GM18951 (cell line): ENCODE results near the gene USP11.
A peak's percentile ranks its signal among the peaks of the same experiment; 100 is the strongest.

Experiments
- POLR2A ChIP-seq: IDR thresholded peaks from 4 replicates; pipeline ENCODE4 v1.6.1; 2011; ENCODE audit warnings: mild to moderate bottlenecking; ENCODE audit not compliant: insufficient read length, insufficient read depth; ENCODE audit errors: extremely low read depth
- in situ Hi-C: fragments of 300-500 bp; cut with MboI; formaldehyde crosslinking; loops from one replicate; pipeline ENCODE4 v1.12.0; 2022; ENCODE audit warnings: low sequenced_read_pairs, mixed read lengths, inconsistent platforms; ENCODE audit not compliant: unreplicated experiment

Gene USP11

DNA sequence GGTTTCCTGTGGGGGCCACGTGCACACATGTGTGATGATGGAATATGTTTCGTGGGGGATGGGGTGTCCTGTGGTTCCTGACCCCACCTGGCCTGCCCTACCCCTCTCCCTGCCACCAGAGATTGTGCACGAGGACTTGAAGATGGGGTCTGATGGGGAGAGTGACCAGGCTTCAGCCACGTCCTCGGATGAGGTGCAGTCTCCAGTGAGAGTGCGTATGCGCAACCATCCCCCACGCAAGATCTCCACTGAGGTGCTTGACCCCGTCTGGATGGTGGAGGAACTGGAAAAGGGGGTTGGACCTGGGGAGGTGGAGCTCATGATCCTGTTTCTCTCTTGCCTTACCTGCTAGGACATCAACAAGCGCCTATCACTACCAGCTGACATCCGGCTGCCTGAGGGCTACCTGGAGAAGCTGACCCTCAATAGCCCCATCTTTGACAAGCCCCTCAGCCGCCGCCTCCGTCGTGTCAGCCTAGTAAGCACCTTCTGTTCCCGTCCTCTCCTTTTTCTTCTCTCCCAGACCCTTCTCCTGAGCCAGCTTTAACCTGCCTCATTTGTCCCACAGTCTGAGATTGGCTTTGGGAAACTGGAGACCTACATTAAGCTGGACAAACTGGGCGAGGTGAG lies 8.4 kb upstream of the USP11 start:
- in situ Hi-C loops, result no loop called here
- no peak for TF ChIP-seq POLR2A

GRCh38 chrX:47224896-47225290 lies 7.9 kb upstream of the USP11 start:
- in situ Hi-C loops, result no loop called here

DNA sequence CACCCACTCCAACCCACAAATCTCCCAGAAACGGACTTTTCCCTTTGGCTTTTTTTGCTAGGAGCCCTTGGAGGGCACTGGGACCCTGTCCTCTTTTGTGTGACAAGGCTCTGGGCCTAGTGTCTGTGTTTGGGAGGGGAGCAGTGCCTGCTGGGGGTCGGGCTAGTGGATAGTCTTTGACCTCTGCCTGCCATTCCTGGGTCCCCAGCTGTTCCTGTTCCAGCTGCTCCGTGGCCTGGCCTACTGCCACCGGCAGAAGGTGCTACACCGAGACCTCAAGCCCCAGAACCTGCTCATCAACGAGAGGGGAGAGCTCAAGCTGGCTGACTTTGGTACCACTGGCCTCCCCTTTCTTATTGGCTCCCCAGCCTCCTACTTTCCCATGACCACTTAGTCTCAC lies 6.7 kb upstream of the USP11 start:
- in situ Hi-C loops, result no loop called here
- no peak for TF ChIP-seq POLR2A

More at GRCh38 chrX:47224896-47225290, 7.9 kb upstream of the USP11 start:
- no peak for TF ChIP-seq POLR2A

DNA sequence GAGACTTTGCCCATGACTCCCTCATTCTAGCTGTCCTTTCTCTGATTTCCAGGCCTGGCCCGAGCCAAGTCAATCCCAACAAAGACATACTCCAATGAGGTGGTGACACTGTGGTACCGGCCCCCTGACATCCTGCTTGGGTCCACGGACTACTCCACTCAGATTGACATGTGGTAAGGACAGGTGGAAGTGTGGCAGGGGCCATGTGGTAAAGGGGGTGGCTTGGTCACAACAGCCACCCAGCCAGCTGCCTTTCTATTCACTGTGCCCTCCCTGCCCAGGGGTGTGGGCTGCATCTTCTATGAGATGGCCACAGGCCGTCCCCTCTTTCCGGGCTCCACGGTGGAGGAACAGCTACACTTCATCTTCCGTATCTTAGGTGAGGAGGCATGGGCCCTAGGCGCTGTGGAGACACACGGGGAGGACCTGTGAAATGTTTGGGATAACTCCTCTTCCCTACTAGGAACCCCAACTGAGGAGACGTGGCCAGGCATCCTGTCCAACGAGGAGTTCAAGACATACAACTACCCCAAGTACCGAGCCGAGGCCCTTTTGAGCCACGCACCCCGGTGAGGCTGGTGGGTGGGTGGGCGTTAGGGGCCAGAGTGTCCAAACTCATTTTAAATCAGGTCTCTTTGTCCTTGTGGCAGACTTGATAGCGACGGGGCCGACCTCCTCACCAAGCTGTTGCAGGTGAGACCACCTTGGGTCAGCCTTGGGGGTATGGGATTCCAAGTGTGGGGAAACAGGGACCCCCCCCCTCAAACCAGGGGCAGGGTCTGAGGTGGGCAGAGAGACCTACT lies 6.1 kb upstream of the USP11 start:
- TF ChIP-seq POLR2A, result no peak
- in situ Hi-C loops, result no loop called here

DNA sequence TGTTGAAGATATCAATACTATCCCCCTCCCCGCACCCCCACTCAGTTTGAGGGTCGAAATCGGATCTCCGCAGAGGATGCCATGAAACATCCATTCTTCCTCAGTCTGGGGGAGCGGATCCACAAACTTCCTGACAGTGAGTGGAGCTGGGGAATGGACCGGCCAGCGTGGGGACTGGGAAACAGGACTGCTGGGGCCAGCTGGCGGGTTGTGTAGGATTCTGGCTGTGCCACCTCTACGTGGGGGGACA lies 5.5 kb upstream of the USP11 start:
- in situ Hi-C loops, result no loop called here
- no peak for TF ChIP-seq POLR2A

DNA sequence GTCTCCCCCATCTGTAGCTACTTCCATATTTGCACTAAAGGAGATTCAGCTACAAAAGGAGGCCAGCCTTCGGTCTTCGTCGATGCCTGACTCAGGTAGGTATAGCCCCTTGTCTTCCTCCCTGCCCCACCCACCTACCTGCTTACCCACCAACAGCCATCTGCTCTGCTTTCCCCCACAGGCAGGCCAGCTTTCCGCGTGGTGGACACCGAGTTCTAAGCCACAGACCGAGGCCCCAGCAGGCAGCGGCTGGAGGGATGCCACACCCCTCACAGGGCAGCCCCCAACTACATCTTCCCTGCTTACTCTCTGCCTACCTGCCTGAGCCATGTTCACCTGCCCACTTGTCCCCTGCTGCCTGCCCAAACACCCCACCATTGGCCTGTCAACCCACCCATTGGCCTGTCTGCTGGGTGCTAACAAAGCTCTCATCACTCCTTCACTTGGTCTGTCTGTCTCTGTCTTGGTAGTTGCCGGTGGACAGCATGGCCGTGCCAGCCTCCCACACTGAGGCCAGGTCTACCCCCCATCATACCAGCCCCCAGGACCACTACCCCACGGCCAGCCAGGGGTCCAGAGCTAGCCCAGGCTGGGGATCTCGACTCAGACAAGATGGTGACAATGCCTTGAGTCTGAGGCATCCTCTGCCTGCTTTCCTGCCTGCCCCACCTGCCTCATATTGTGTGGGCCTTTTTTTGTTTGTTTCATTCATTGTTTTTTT lies 4.1 kb upstream of the USP11 start:
- in situ Hi-C loops, result no loop called here
- TF ChIP-seq POLR2A, result no peak

DNA sequence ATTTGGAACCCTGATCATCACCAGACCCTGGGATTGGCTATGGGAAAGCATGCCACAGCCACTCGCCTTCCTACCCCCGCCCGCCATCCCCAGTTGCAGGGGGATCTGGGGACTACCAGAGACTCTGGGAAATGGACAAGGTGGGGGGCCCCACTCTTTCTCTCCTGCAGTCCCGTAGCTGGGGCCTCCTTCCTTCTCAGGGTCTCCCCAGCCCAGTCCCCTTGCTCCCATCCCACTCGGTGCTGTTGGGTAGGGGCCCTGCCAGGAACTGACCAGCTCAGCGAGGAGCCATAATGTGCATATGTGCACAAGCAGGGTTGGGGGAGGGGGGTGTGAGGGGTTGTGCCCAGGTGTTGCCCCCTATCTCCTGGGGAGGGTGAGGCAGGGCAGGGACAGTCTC lies 3.4 kb upstream of the USP11 start:
- in situ Hi-C loops, result no loop called here
- TF ChIP-seq POLR2A, result no peak

DNA sequence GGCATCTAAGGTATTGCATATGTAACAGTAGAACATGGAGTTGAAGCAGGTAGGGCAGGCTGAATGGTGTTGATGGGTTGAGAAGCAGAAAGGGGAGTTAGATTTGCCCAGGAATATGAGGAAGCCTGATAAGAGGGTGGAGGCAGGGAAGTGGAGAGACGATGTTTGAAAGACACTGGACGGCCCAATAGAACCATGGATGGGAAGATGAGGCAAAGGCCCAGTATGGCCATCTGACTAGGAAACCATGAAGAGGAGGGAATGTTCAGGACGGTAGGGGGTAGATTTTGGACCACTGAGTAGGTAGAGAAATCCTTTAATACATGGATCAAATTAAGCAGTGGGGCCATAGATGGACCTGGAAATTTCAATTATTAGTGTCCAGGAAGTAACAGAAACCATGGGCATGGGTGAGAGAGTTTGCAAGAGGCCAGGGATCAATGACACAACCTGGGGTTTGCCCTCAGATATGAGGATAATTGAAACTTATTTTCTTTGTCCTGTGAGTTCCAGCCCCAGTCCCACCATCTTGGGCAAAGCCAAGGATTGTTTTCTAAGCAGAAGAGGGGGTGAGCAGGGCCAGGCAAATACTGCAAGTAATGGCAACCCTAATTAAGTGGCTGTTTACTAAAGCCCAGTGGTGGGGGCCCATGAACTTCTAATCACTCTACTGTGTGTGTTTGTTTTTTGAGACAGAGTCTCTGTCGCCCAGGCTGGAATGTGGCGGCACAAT lies 2.5 kb upstream of the USP11 start:
- TF ChIP-seq POLR2A, result no peak
- in situ Hi-C loops, result no loop called here

DNA sequence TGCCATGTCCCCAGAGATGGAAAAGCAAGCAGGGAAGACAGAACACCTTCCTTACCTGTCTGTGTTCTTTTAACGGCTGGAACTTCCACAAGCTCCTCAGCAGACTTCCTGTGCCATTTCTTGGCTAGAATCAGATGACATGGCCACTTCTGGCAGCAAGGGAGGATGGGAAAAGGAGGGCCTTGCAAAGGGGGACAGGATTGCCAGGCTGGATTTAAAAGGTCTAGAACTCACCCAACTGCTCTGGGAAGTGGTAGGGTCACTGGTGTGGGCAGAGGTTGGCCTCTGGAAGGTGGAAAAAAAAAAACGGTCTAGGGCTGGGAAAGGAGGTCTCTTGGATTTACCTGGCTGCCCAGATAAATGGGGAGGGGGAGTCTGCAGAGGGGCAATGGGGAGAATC lies 1.6 kb upstream of the USP11 start:
- in situ Hi-C loops, result no loop called here
- no peak for TF ChIP-seq POLR2A

- TF ChIP-seq POLR2A, result no peak
- in situ Hi-C loops, result no loop called here
Observed at GRCh38 chrX:47232197-47232802, 509 bp upstream of the USP11 start.

DNA sequence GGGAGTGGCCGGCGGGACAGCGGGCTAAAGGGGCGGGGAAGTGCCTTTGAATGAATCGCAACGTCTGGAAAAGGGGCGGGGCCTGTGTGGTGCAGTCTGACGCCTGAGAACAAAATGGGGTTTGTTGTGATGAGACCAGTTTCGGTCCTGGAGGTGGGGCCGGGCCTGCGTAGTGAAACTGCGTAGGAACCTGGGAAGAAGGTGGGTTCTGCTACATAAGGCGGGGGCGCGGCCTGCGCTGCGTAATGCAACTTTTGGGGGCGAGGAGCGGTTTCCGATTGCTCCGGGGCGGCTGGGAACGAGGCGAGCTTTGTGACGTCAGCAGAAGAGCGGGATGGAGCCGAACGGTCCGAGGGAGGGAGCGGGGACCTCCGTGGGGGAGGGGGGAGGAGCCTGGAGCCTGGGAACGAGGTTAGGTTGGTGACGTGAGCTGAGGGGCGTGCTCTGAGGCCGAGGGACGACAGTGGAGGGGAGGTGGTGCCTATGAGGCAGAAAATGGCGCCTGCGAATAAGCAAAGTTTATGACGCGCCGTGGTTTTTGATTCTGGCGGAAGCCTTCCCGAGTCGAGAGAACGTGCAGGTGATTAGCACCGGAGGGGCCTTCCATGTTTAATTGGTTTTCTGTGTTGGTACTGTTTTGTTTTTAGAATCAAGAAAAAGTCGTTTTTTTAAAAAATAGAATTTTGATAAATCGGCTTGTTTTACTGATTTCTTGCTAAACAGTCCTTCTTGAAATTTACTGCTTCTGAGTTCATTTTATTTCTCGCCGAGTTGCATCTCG lies 714 bp downstream of the USP11 start:
- peak; percentile 61 for TF ChIP-seq POLR2A
- in situ Hi-C loops, result no loop called here

- TF ChIP-seq POLR2A, result no peak
- in situ Hi-C loops, result no loop called here
Observed at GRCh38 chrX:47234583-47234982, 1.8 kb downstream of the USP11 start.

DNA sequence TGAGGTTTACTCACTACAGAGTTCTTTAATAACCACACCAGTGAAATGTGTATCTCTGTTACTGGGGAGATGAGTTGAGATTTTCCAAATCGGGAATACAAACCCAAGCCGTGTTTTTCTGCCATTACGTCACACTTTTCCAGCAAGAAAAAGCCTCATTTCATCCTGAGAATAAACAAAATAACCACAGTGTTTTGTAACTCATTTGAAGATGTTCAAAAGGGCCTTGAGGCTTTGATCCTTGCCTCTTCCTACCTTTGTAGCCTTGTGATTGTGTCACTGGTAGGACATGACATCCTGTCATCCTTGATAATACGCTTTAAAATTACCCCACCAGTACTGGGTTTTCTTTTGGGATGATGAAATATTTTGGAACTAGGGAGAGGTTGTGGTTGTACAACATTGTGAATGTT lies 2.9 kb downstream of the USP11 start:
- no peak for TF ChIP-seq POLR2A
- in situ Hi-C loops, result no loop called here

DNA sequence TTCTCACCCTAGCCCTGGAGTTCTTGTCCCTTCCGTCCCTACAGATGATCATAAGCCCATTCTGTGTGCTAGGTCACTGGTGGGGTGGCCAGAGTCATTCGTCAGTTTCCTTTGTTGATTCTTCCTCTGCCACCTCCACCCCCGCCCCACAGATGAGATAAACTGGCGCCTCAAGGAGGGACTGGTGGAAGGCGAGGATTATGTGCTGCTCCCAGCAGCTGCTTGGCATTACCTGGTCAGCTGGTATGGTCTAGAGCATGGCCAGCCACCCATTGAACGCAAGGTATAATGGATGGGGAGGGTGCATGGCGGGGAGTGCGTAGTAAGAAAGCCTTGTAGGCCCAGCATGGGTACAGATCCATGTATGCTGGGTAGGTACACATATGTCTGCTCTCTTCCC lies 6.4 kb downstream of the USP11 start:
- TF ChIP-seq POLR2A, result no peak
- in situ Hi-C loops, result no loop called here
